Measurements from ENCODE around the gene TRIM68. TPM values are rescaled to one million over a fixed set of nuclear protein-coding genes. Genes with fewer than 3 reads are reported as not detected.

TRIM68 gene
- total RNA-seq, 1 experiment from 2014 or later, result 6.9 TPM

Other genes starting within 250 kb of the TRIM68 start
- gene OR52B4, start 239.8 kb downstream of the TRIM68 start, total RNA-seq (2022), result not detected in 2 replicates
- gene TRIM21, start 214.5 kb downstream of the TRIM68 start, total RNA-seq (2022), result 5.4 and 6.1 TPM in 2 replicates
- gene OR52K2, start 158.9 kb downstream of the TRIM68 start, total RNA-seq (2022), result not detected in 2 replicates
- not detected in 2 replicates for gene OR52K1, start 125.6 kb downstream of the TRIM68 start, total RNA-seq (2022)
- gene OR52M1, start 63.0 kb downstream of the TRIM68 start, total RNA-seq (2022), result not detected in 2 replicates
- gene OR52I2, start 26.5 kb downstream of the TRIM68 start, total RNA-seq (2022), result not detected in 2 replicates
- gene OR52I1, start 14.2 kb downstream of the TRIM68 start, total RNA-seq (2022), result not detected in 2 replicates
- not detected in 2 replicates for gene OR51D1, start 29.2 kb upstream of the TRIM68 start, total RNA-seq (2022)
- not detected in 2 replicates for gene OR51E1, start 35.8 kb upstream of the TRIM68 start, total RNA-seq (2022)
- not detected in 2 replicates for gene OR51E2, start 89.6 kb upstream of the TRIM68 start, total RNA-seq (2022)
- gene MMP26, start 96.6 kb upstream of the TRIM68 start, total RNA-seq (2022), result not detected in 2 replicates
- gene OR51F1, start 161.7 kb upstream of the TRIM68 start, total RNA-seq (2022), result not detected in 2 replicates
- gene OR52R1, start 196.1 kb upstream of the TRIM68 start, total RNA-seq (2022), result not detected in 2 replicates
- gene OR51F2, start 213.1 kb upstream of the TRIM68 start, total RNA-seq (2022), result not detected in 2 replicates
- not detected in 2 replicates for gene OR51S1, start 241.0 kb upstream of the TRIM68 start, total RNA-seq (2022)

All from Caco-2 (cell line).